H9 (cell line): ENCODE data around the gene ARNT2. TPM values are rescaled to one million over a fixed set of nuclear protein-coding genes. Genes with fewer than 3 reads are reported as not detected.

Experiments used
- DNase-seq: peaks from one replicate; pipeline ENCODE4 v3.0.0-alpha.2; 2017
- H2AFZ ChIP-seq: one replicate; pipeline ENCODE4 v1.6.1; 2013; ENCODE audit warnings: mild to moderate bottlenecking, low read length, control low read depth, moderate library complexity
- H2AK5ac ChIP-seq: 2 replicates; pipeline ENCODE4 v1.6.1; 2013; ENCODE audit warnings: low read length, control low read depth, mixed read lengths; ENCODE audit not compliant: insufficient read length
- H2BK120ac ChIP-seq: one replicate; pipeline ENCODE4 v1.6.1; 2013; ENCODE audit warnings: low read depth, mild to moderate bottlenecking, low read length, control low read depth, inconsistent platforms; ENCODE audit not compliant: poor library complexity, severe bottlenecking
- H2BK12ac ChIP-seq: 2 replicates; pipeline ENCODE4 v1.6.1; 2013; ENCODE audit warnings: low read length, control low read depth, mixed read lengths, low read depth; ENCODE audit not compliant: insufficient read length
- H2BK15ac ChIP-seq: 2 replicates; pipeline ENCODE4 v1.6.1; 2013; ENCODE audit warnings: low read depth, low read length, control low read depth
- H2BK20ac ChIP-seq: one replicate; pipeline ENCODE4 v1.6.1; 2013; ENCODE audit warnings: low read depth, mild to moderate bottlenecking, low read length, control low read depth, inconsistent platforms; ENCODE audit not compliant: poor library complexity, severe bottlenecking
- H2BK5ac ChIP-seq: 2 replicates; pipeline ENCODE4 v1.6.1; 2013; ENCODE audit warnings: low read length, control low read depth, mixed read lengths; ENCODE audit not compliant: insufficient read length
- H3K14ac ChIP-seq: 2 replicates; pipeline ENCODE4 v1.6.1; 2013; ENCODE audit warnings: low read length, control low read depth; ENCODE audit not compliant: insufficient read depth
- H3K18ac ChIP-seq: 2 replicates; pipeline ENCODE4 v1.6.1; 2013; ENCODE audit warnings: low read depth, mild to moderate bottlenecking, mixed read lengths, low read length, control low read depth; ENCODE audit not compliant: insufficient read length
- H3K23ac ChIP-seq: 2 replicates; pipeline ENCODE4 v1.6.1; 2013; ENCODE audit warnings: low read length, control low read depth, mixed read lengths, low read depth; ENCODE audit not compliant: insufficient read length
- H3K23me2 ChIP-seq: 2 replicates; pipeline ENCODE4 v1.6.1; 2013; ENCODE audit warnings: low read depth, mild to moderate bottlenecking, mixed read lengths, low read length, control low read depth; ENCODE audit not compliant: insufficient read length, poor library complexity, severe bottlenecking
- H3K27ac ChIP-seq: 2 replicates; pipeline ENCODE4 v1.5.1; 2013; ENCODE audit warnings: low read length, control low read depth, mixed read lengths, low read depth; ENCODE audit not compliant: insufficient read length
- H3K27me3 ChIP-seq: 2 replicates; pipeline ENCODE4 v1.6.1; 2013; ENCODE audit warnings: low read length, control low read depth, inconsistent platforms; ENCODE audit not compliant: insufficient read depth
- H3K4ac ChIP-seq: 2 replicates; pipeline ENCODE4 v1.6.1; 2013; ENCODE audit warnings: low read depth, mild to moderate bottlenecking, control low read depth, inconsistent platforms, low read length, moderate library complexity
- H3K4me1 ChIP-seq: 2 replicates; pipeline ENCODE4 v1.6.1; 2013; ENCODE audit warnings: low read length, control low read depth, inconsistent platforms; ENCODE audit not compliant: insufficient read depth
- H3K4me2 ChIP-seq: 2 replicates; pipeline ENCODE4 v1.6.1; 2013; ENCODE audit warnings: low read length, control low read depth, mixed read lengths; ENCODE audit not compliant: insufficient read length, insufficient read depth
- H3K56ac ChIP-seq: 2 replicates; pipeline ENCODE4 v1.6.1; 2013; ENCODE audit warnings: low read depth, mild to moderate bottlenecking, mixed read lengths, low read length, control low read depth; ENCODE audit not compliant: insufficient read length
- H3K79me1 ChIP-seq: 2 replicates; pipeline ENCODE4 v1.6.1; 2013; ENCODE audit warnings: low read depth, mild to moderate bottlenecking, moderate library complexity, low read length, control low read depth, inconsistent platforms; ENCODE audit not compliant: insufficient read depth, poor library complexity, severe bottlenecking
- H3K79me2 ChIP-seq: 2 replicates; pipeline ENCODE4 v1.6.1; 2013; ENCODE audit warnings: low read length, control low read depth, inconsistent platforms; ENCODE audit not compliant: insufficient read depth
- H3K9ac ChIP-seq: 2 replicates; pipeline ENCODE4 v1.6.1; 2013; ENCODE audit warnings: low read length, control low read depth, mixed read lengths; ENCODE audit not compliant: insufficient read length; ENCODE audit errors: extremely low read depth
- H3K9me3 ChIP-seq: one replicate; pipeline ENCODE4 v1.6.1; 2013; ENCODE audit warnings: low read depth, low read length, inconsistent platforms; ENCODE audit not compliant: control insufficient read depth
- H3T11ph ChIP-seq: one replicate; pipeline ENCODE4 v1.6.1; 2013; ENCODE audit warnings: mild to moderate bottlenecking, low read length, control low read depth, inconsistent platforms
- H4K20me1 ChIP-seq: one replicate; pipeline ENCODE4 v1.6.1; 2013; ENCODE audit not compliant: control insufficient read depth, insufficient read length, insufficient read depth
- H4K5ac ChIP-seq: 2 replicates; pipeline ENCODE4 v1.6.1; 2013; ENCODE audit warnings: low read depth, mild to moderate bottlenecking, mixed read lengths, low read length, control low read depth; ENCODE audit not compliant: insufficient read length
- H4K8ac ChIP-seq: replicated peaks from 2 replicates; pipeline ENCODE4 v1.6.1; 2013; ENCODE audit warnings: low read length, control low read depth, mixed read lengths, low read depth; ENCODE audit not compliant: insufficient read length
- H4K91ac ChIP-seq: 2 replicates; pipeline ENCODE4 v1.6.1; 2013; ENCODE audit warnings: low read depth, mild to moderate bottlenecking, moderate library complexity, mixed read lengths, low read length, control low read depth; ENCODE audit not compliant: insufficient read length
- H3K27ac Mint-ChIP-seq, 3 experiments: 2 replicates in 2 of 3; 3 replicates in 1 of 3; pipeline ENCODE4 v1.8.0; 2020 to 2021; ENCODE audit warnings: mixed read lengths in 3 of 3, mild to moderate bottlenecking in 1 of 3, moderate library complexity in 1 of 3
- H3K27me3 Mint-ChIP-seq: 2 replicates; pipeline ENCODE4 v1.8.0; 2021; ENCODE audit warnings: low read depth, mild to moderate bottlenecking, moderate library complexity, mixed read lengths
- H3K36me3 Mint-ChIP-seq, 3 experiments: 2 replicates in 2 of 3; 3 replicates in 1 of 3; pipeline ENCODE4 v1.8.0; 2020 to 2021; ENCODE audit warnings: low read depth in 3 of 3, mixed read lengths in 3 of 3; ENCODE audit not compliant: insufficient read depth in 1 of 3
- H3K4me1 Mint-ChIP-seq, 2 experiments: 2 replicates each; pipeline ENCODE4 v1.8.0; 2020; ENCODE audit warnings: mixed read lengths in 2 of 2
- H3K4me3 Mint-ChIP-seq, 2 experiments: 2 replicates in 1 of 2; 3 replicates in 1 of 2; pipeline ENCODE4 v1.8.0; 2020 to 2021; ENCODE audit warnings: mild to moderate bottlenecking in 2 of 2, mixed read lengths in 2 of 2, moderate library complexity in 1 of 2
- H3K9me3 Mint-ChIP-seq, 2 experiments: 2 replicates in 1 of 2; 3 replicates in 1 of 2; pipeline ENCODE4 v1.8.0; 2020; ENCODE audit warnings: mild to moderate bottlenecking in 2 of 2, mixed read lengths in 2 of 2, moderate library complexity in 1 of 2
- CTCF ChIP-seq: fragments of 200-600 bp; sonication (generic); conservative IDR thresholded peaks from 3 replicates; pipeline ENCODE4 v1.8.0; 2021; ENCODE audit warnings: antibody characterized with exemption, mild to moderate bottlenecking
- WGBS: extraction: QIAGEN DNeasy Blood & Tissue Kit; methylation state at CpG from one replicate; pipeline ENCODE4 v1.1.7; 2013; ENCODE audit warnings: missing lambda C conversion rate, low lambda C conversion rate, mixed read lengths; ENCODE audit not compliant: insufficient read length; ENCODE audit errors: extremely low coverage; 5-methylcytosine and 5-hydroxymethylcytosine counted together
- total RNA-seq: library from RNA; stranded (reverse); gene quantifications from 2 replicates; pipeline ENCODE4 v1.2.1, GENCODE V29; 2021

The ARNT2 gene
- total RNA-seq, 1 experiment from 2014 or later, result 10.5 TPM

GRCh38 chr15:80620141-80620540 is 216.0 kb downstream of the ARNT2 start:
- Histone ChIP-seq H3T11ph (no peak overlapping the region), H3K4me2 (no peak overlapping the region), H4K20me1 (no peaks in the 10 kb centered on the region), H3K4ac (no peak overlapping the region), H3K79me2 (no peaks in the 10 kb centered on the region), H3K27ac (no peak overlapping the region), H3K27me3 (no peaks in the 10 kb centered on the region), H3K9me3 (no peaks in the 10 kb centered on the region), H4K91ac (no peak overlapping the region), H3K56ac (no peak overlapping the region), H3K14ac (no peak overlapping the region), H2BK120ac (no peak overlapping the region), H2BK12ac (no peak overlapping the region), H4K8ac (no peak overlapping the region), H2BK5ac (no peak overlapping the region), H2BK20ac (no peak overlapping the region), H2AFZ (no peak overlapping the region), H4K5ac (no peak overlapping the region), H3K23me2 (no peaks in the 10 kb centered on the region), H3K18ac (no peak overlapping the region), H3K9ac (no peak overlapping the region), H2BK15ac (no peak overlapping the region), H3K4me1 (no peaks in the 10 kb centered on the region), H3K23ac (no peak overlapping the region), H2AK5ac (no peak overlapping the region), H3K79me1 (no peaks in the 10 kb centered on the region)
- H3K27ac Mint-ChIP-seq, result no peak overlapping the region
- H3K4me1 Mint-ChIP-seq, result 0 out of 4 replicates have a peak, but pooled peaks cover 0 to 4% of the 10 kb centered on the region in 2 experiments
- WGBS, result no CpG with 5 or more reads among the region's 3 CpGs
- TF ChIP-seq CTCF, result no peak
- DNase-seq, result no peak
- H3K9me3 Mint-ChIP-seq, result peaks cover 12 to 14% of the 10 kb centered on the region in 2 experiments
- peaks cover 0 to 5% (median 4%) of the 10 kb centered on the region in 3 experiments; a peak in 5 of 7 replicates for H3K36me3 Mint-ChIP-seq
- H3K27me3 Mint-ChIP-seq, result peaks cover 2% of the 10 kb centered on the region
- H3K4me3 Mint-ChIP-seq, result no peak overlapping the region
